GM19463 (cell line): Measurements from ENCODE around the gene PIGU.
"Not testable (repeated sequence)": the region's sequence is repeated elsewhere in the genome, so short reads cannot be mapped to it uniquely, and the experiment has no call there.

Experiments
- ATAC-seq: cut with Tn5 transposase; IDR thresholded peaks from one replicate; pipeline ENCODE4 v1.9.1; 2021; ENCODE audit warnings: mild to moderate bottlenecking, moderate library complexity; ENCODE audit not compliant: unreplicated experiment

The PIGU gene

GRCh38 chr20:34537651-34538050 is 139.2 kb downstream of the PIGU start:
- no peak for ATAC-seq

DNA sequence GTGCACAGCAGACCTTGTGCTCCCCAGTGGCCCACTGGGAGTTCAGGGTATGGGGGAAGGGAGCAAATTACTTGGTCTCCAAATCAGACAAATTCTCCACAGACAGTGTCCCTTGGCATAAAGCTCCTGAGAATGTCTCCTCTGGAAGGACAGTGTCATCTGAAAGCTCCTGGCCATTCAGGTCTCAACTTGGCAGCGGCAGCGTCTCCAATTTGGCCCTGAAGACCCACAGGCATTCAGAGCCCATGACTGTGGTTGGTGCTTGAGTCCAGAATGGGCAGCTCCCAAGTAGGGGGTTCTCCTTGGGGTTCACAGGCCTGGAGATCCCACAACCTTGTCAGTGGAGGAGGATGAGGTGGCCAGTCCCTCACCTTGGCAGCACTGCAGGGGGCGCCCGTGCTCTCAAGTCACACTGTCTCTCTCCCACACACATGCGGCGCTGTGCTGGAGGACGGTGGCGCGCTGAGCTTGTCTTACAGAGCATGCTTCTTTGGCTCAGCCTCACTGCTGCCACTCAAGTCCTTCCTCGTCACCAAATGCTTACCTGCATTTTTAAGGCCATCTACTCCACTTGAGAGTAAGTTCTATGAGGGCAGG is 140.0 kb downstream of the PIGU start:
- no peak for ATAC-seq

- no peak for ATAC-seq
Measured at GRCh38 chr20:34535857-34536256, 141.0 kb downstream of the PIGU start.

DNA sequence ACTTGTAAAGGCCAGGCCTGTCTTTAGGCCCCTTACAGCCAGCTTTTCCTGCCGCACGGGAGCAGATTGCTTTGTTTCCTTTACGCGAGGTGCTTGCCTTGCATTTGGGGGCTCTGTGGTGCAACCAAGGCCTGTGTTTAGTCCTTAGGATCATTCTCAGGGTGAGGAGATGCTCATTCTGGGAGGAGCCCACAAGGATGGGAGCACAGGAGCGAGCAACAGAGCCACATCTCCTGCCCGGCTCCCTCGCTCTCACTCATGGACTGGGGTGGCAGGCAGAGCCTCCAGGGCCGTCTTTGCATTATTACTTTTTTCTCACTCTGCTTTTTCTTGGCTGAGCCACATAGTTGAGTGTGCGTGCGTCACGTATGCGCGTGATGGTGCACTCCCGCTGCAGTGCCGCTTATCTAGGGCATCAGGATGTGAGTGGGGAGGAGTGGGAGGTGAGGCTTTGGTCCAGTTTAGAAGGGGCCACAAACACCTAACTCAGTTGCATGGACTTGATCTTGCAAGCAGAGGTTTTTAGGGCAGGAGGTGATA is 141.5 kb downstream of the PIGU start:
- ATAC-seq: no peak

- no peak for ATAC-seq
Measured at GRCh38 chr20:34534391-34535165, 142.3 kb downstream of the PIGU start.

- no peak for ATAC-seq
Measured at GRCh38 chr20:34532756-34533155, 144.1 kb downstream of the PIGU start.

GRCh38 chr20:34532320-34532719 is 144.6 kb downstream of the PIGU start:
- no peak for ATAC-seq

GRCh38 chr20:34531608-34532265 is 145.2 kb downstream of the PIGU start:
- ATAC-seq: no peak

GRCh38 chr20:34530342-34530741 is 146.6 kb downstream of the PIGU start:
- ATAC-seq: no peak

DNA sequence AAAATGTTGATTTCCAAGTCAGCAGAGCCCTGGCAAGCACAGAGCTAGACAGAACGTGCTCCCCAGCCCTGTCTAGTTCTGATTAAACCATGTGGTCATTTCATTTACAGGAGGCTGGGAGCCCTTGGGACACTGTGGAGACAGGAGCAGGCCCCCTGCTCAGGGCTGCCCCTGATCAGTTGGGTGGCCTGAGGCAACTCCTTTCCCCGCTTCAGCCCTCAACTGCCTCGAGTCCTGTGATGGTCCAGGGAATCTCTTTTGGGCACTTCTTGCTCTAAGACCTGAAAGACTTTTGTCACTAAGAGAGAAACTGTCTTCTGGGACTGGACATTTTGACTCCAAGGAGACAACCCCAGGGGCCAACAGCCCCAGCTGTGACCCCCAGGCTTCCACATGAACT is 147.2 kb downstream of the PIGU start:
- ATAC-seq: no peak

GRCh38 chr20:34528921-34529297 is 148.0 kb downstream of the PIGU start:
- no peak for ATAC-seq

DNA sequence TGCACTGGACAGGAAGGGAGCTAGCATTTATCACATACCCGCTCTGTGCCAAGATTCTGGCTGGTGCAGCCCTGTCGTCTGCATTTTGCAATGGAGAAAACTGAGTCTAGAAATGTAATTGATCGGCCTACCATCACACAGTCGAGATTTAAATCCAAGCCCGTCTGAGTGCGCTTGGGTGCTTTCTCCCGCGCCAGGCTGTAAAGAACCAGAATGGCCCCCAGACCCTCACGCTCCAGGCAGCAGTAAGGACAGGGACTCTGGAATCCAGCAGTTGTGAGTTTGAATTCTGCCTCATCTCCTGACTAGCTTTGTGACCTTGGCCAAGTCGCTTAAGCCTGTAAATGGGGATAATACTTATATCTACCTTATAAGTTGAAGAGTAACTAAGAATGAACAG is 149.9 kb downstream of the PIGU start:
- ATAC-seq: no peak

DNA sequence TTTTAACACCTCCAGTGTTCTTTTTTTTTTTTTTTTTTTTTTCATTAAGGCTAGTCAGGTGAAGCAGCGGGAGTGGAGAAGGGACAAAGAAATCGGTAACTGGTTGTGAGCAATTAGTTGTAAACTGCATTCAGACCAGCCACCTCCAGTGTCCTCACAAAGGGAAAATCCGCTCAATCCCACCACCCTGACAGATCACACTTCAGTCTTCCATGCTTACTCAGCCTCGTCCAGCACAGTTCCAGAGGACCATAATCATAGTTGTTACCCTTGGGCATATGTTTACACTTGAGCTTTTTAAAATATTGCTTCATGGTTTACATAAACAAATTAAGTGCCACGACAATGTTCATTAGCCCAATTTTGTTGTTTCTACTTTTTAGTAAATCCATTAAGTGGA is 150.4 kb downstream of the PIGU start:
- no peak for ATAC-seq

DNA sequence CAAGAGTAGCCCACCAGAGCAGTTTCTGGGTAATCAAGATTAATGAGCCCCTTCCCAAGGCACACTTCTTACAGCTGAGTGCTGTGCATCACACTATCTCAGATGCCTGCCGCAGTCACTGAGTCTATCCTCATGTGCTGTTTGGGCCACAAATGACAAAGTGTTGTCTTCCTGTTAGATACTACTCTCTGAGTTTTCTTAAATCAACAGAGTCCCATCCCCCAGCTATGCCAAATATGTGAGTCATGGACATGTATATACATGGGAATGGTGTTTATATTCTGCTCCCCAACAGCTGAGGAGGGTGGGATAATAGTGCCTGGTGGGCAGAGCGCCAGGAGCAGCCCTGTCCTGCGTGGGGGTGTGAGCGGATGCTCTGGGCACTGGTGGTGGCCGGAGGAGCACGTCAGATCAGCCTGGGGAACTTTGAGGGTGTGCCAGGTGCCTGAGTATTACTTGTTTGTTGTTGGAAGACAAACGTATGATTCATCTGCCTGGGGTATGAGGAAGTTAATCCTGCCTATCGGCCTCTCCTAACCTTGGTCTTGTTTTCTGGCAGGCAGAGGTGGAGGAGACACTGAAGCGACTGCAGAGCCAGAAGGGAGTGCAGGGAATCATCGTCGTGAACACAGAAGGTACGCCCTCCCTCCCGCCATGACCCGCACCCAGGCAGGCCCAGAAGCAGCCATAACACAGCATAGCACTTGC is 151.0 kb downstream of the PIGU start:
- ATAC-seq: no peak

GRCh38 chr20:34525342-34525708 is 151.6 kb downstream of the PIGU start:
- ATAC-seq: no peak

GRCh38 chr20:34524426-34524825 is 152.5 kb downstream of the PIGU start:
- ATAC-seq: no peak

DNA sequence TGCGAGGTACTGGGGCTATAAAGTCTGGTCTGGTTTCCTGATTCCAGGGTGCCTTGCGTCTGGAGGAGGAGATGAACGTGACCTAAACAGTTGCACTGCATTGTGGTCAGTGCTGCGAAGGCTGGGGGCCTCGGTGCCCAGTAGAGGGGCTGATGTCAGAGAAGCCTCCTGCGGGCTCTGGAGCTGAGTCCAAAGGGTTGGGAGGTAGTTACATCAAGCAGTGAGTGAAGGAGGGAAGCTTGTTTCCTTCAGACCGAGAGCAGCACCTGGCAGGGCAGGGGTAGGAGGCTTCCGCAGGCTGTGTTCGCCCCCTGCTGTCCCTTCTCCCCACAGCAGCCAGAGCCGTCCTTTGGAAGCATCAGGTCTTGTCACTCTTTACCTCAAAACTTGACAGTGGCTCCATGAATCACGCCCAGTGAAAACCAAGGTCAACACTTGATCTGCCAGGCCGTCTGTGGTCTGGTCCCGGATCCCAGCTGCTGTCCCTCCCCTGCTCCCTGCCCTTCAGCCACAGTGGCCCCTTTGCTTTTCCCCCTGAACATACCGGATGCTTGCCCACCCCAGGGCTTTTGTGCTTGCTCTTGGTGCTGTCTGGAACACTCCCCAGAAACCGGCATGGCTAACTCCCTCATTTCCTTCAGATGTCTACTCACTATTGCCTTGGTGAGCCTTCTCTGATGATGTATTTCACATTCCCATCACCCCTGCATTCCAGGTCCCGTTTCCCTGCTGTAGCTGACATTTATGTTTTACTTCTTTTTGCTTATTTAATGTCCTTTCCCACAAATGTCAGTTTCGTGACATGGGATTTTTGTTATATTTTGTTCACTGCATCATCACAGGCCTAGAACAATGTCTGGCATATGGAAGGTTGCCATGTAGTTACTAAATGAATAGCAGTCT is 153.7 kb downstream of the PIGU start:
- ATAC-seq: no peak

GRCh38 chr20:34519841-34520240 is 157.1 kb downstream of the PIGU start:
- not testable (repeated sequence) for ATAC-seq

GRCh38 chr20:34518863-34519262 is 158.0 kb downstream of the PIGU start:
- not testable (repeated sequence) for ATAC-seq

GRCh38 chr20:34517114-34517505 is 159.8 kb downstream of the PIGU start:
- ATAC-seq: no peak
